ENCODE results near the gene GALNT6.
A peak's percentile ranks its signal among the peaks of the same experiment; 100 is the strongest.

Gene GALNT6

DNA sequence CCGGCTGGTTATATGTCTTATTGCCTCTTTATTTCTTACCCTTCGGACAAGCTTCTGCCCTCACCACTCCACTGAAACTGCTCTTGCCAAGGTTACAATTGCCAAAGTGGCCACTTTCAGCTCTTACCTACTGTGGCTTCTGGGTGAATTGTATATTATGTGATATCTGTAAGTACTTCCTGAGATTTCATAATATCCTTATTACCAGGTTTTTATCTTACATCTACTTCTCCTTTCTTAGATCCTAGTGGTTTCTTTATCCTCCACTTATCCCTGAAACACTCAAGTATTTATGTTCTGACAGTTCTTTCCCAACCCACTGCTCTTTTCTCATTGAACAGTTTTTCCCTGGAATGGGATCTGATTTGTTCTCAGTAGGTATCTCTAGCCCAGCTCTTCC, 55.3 kb downstream of the GALNT6 start:
- TF ChIP-seq, protein P1, sequence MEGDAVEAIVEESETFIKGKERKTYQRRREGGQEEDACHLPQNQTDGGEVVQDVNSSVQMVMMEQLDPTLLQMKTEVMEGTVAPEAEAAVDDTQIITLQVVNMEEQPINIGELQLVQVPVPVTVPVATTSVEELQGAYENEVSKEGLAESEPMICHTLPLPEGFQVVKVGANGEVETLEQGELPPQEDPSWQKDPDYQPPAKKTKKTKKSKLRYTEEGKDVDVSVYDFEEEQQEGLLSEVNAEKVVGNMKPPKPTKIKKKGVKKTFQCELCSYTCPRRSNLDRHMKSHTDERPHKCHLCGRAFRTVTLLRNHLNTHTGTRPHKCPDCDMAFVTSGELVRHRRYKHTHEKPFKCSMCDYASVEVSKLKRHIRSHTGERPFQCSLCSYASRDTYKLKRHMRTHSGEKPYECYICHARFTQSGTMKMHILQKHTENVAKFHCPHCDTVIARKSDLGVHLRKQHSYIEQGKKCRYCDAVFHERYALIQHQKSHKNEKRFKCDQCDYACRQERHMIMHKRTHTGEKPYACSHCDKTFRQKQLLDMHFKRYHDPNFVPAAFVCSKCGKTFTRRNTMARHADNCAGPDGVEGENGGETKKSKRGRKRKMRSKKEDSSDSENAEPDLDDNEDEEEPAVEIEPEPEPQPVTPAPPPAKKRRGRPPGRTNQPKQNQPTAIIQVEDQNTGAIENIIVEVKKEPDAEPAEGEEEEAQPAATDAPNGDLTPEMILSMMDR (conservative IDR thresholded peaks at IDR 0.05; ENCODE audit: low read length) = no peak

DNA sequence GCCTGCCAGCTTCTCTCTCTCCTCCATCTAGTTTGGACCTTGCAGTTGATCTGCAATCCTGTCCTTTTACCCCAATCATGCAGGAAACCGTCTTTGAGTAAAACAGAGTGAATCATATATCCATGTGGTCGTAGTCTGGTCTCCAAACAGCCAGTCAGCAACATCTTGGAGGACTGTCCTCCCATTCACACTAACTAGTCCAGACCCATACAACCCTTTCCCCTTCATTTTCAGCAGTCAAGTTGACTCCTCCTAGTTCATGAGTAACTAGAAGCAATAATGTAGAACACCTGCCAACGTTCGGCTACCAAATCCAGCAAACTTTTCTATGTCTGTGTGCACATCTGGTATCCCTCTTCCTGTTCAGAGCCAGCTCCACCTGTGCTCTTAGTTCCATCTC, 56.4 kb downstream of the GALNT6 start:
- no peak overlapping the region for H3K4me3 ChIP-seq (ENCODE audit: low read length)
- peak; percentile 33 for DNase-seq (ENCODE audit: low read depth)
- TF ChIP-seq, protein P1 (conservative IDR thresholded peaks at IDR 0.05; ENCODE audit: low read length) = no peak

More for the DNA sequence above, 55.3 kb downstream of the GALNT6 start:
- DNase-seq (ENCODE audit: low read depth) = no peak
- no peak overlapping the region for H3K4me3 ChIP-seq (ENCODE audit: low read length)

DNA sequence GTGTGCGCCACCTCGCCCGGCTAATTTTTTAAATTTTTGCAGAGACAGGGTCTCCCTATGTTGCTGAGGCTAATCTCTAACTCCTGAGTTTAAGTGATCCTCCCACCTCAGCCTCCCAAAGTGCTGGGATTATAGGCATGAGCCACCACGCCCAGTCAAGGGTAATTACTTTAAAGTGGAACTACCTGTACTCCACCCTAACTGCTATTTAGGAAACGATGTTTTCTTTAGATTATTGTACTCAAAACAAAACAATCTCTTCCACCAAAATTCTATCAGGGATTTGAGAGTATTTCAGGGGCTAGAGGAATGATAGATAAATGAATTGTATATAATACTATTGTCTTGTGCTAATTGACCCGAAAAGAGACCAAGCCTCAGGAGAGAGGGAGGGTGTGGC, 57.7 kb downstream of the GALNT6 start:
- TF ChIP-seq, protein P1 (conservative IDR thresholded peaks at IDR 0.05; ENCODE audit: low read length) = no peak
- H3K4me3 ChIP-seq (ENCODE audit: low read length) = no peak overlapping the region
- no peak for DNase-seq (ENCODE audit: low read depth)

DNA sequence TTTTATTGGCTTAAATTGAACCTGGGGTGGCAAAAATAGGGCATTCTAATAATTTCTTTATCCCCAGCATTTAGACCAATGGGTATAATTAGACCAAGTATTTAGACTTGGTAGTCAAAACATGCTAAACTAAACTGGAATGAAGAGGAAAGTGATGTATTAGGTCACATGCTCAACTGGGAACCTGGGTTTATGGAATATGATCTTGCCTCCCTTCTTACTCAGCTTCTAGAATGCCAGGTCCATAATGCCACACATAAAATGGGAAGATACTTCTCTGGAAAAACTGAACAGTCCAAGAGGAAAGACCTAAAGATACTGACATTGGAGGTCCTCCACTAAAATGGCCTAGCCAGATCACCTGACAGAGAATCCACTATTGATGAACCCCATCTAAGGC, 61.0 kb downstream of the GALNT6 start:
- TF ChIP-seq, protein P1 (conservative IDR thresholded peaks at IDR 0.05; ENCODE audit: low read length) = no peak
- DNase-seq (ENCODE audit: low read depth) = no peak
- no peak overlapping the region for H3K4me3 ChIP-seq (ENCODE audit: low read length)

DNA sequence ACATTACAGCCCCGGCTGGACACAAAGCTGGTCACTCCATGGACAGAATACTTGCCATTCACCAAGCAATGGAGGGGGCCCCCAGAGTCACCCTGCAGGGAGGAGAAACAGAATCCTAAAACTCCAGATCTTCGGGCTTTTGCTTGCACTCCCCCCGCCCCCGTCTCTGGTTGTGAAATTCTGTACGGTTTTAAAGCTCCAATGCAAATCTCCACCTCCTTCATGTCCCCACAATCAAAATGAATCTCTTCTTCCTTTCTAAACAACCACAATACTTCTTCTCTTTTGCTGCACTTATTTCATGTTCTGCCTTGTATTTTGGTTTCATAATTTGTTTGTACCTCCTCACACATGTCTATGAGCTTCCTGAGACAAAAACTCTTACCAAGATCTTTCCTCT, 61.5 kb downstream of the GALNT6 start:
- no peak for DNase-seq (ENCODE audit: low read depth)
- no peak overlapping the region for H3K4me3 ChIP-seq (ENCODE audit: low read length)
- TF ChIP-seq, protein P1 (conservative IDR thresholded peaks at IDR 0.05; ENCODE audit: low read length) = no peak

DNA sequence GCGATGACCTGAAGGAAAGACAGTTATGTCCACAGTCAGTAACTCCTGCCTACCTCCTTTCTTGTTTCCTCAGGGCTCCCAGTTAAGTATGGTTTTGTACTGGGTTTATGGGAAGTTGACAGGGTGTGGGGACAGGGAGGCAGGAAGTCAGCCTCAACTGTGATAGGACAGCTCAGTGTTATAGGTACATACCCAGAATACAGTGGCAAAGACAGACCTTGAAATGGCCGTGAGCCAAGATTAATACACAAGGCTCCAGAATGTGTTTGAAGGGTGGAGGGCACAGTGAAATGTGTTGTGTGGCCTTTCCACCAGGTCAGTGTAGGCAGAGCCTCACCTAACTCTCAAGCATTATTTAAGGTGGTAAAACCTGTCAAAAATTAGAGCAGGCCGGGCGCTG, 62.6 kb downstream of the GALNT6 start:
- TF ChIP-seq, protein P1 (conservative IDR thresholded peaks at IDR 0.05; ENCODE audit: low read length) = no peak
- no peak for DNase-seq (ENCODE audit: low read depth)
- no peak overlapping the region for H3K4me3 ChIP-seq (ENCODE audit: low read length)

DNA sequence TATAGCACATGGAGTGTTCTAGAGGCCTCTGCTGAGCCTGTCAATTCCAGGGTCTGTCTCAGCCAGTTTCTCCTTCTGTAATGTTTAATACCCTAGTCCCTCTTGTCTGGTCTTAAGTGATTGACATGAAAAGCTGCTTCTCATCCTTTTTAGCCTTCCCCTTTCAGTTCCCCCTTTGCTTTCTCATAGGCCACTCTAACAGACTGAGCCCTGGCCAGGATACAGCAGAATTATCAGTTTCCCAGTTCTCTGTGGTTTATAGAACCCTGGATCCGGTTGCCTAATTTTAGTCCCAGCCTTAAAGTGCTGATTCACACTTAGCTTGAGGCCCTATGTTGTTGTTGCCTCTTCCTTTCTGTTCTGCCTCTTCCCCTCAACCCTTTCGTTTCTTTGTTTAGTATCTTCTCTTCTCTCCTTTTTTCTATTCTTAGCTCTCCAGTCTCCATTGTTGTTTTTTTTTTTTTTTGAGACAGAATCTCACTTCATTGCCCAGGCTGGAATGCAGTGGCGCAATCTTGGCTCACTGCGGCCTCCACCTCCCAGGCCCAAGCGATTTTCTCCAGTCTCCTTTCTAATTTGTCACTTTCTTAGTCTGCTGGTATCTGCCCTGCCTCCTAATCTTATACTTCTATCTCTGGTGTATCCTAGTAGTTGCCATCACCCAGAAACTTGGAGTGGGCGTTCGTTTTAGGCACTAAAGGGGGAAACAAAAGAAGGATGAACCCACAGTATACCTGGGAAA, 64.3 kb downstream of the GALNT6 start:
- peak; percentile 72 for DNase-seq (ENCODE audit: low read depth)

More for the DNA sequence above, 64.3 kb downstream of the GALNT6 start:
- no peak overlapping the region for H3K4me3 ChIP-seq (ENCODE audit: low read length)
- TF ChIP-seq, protein P1 (conservative IDR thresholded peaks at IDR 0.05; ENCODE audit: low read length) = no peak

Data from AG10803 (cell line).